DMS 273 (cell line): ENCODE data around the gene C17orf78.
"Not testable (repeated sequence)": the region's sequence is repeated elsewhere in the genome, so short reads cannot be mapped to it uniquely, and the experiment has no call there.

Source experiments
- DNase-seq: peaks from one replicate; lab custom pipeline; 2025; ENCODE audit not compliant: unreplicated experiment; lab: John Stamatoyannopoulos, UW

Gene C17orf78

DNA sequence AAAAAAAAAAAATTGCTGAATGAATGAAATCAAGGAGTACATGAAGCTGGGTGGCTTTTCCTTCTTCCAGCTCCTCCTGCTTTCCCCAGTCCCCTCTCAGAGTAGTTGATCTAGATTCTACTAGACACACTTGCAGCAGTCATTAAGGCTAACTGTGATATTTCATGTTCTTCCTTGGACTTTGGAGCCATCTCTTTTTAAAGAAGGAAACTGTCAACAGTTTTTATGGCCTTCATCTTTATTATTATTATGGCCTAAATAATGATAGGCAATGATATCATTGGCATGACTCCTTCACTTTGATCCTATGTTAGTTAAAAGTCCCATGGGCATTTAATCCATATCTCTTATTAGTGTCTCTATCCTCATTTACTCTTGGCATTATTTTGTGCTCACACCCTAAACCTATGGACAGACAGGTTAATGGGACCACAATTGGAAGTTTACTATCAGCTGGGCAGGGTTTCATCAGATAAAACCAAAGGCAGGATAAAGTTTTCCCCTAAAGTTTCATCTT lies 9.7 kb downstream of the C17orf78 start:
- no peak for DNase-seq

DNA sequence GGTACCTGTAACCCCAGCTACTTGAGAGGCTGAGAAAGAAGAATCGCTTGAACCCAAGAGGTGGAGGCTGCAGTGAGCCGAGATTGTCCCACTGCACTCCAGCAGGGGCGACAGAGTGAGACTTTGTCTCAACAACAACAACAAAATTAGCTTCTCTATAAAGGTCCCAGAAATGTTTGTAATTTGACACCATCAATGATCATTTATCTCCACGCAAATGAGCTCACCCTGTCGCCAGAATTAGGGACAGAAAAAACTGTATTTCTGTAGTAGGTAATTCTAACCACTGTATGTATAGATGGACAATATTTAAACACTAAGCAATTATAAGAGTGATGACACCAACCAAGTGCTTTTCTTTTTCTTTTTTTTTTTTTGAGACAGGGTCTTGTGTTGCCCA lies 10.7 kb downstream of the C17orf78 start:
- DNase-seq = no peak

DNA sequence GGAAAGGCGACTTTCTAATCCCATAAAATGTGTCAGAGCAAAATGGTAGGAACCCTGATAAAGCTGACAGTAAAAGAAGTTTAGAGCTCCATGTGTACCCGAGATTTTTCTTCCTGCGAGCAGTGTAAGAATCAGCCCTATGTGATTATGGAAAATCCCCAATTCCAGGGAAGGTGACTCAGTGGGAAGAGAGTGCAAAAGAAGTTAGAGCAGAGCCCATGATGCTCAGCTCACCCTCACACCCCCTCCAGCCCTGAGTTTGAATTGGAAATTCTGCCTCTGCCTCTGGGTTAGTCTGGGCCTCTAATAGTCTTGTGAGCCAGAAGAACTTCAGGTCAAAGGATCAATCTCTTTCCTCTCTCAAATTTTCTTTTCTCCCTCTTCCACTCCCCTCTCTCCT lies 12.5 kb downstream of the C17orf78 start:
- no peak for DNase-seq

DNA sequence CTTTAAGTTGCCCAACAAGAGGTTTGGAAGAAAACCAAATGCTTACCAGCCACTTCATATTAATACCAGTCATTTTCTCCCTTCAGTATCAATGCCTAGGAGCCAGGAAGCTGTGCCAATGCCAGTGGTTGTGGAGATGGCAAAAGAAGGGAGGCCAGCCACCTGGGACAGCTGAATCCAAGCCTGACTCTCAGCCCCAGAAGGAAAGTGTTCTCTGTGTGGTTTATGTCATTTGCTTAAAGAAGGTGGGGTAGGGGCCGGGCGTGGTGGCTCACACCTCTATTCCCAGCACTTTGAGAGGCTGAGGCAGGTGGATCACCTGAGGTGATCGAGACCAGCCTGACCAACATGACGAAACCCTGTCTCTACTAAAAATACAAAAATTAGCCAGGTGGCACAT lies 13.4 kb downstream of the C17orf78 start:
- DNase-seq = no peak

DNA sequence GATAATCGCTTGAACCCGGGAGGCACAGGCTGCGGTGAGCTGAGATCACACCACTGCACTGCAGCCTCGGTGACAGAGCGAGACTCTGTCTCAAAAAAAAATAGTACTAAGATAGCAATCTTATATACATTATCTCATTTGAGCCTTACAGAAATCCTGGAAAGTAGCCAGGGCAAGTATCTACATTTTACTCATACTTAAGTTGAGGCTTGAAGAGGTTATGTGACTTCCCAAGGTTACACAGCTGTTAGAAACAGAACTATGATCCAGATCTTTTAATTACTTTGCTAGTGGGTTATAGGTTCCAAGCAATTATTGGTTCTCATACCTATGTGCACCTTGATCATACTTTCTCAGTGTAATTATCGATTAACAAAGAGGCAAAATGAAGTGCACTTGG lies 15.4 kb downstream of the C17orf78 start:
- DNase-seq = no peak

DNA sequence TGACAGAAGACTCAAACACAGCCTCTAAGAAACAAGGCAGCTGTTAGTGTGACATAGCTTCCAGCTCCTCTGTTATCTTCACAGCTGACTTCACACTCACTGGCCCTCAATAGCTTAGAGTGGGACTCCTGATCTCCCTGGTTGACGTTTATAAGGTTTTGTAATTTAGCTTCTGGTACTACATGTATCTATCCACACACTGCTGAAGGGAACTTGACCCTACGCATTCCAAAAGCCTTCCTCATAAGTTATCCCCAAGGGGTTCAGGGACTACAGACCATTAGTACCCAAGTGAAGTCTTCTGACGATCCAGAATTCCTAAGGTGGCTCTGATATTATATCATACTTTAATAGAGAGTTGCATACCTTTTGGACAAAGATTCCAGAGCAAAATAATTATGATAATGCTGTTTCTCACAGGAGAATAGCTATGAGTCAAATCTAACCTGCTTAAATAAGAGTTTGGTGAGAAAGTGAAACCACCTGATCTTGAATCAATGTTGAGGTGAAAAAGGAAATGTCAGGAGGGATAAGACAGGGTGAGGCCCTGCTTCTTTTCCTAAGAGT lies 16.3 kb downstream of the C17orf78 start:
- no peak for DNase-seq

DNA sequence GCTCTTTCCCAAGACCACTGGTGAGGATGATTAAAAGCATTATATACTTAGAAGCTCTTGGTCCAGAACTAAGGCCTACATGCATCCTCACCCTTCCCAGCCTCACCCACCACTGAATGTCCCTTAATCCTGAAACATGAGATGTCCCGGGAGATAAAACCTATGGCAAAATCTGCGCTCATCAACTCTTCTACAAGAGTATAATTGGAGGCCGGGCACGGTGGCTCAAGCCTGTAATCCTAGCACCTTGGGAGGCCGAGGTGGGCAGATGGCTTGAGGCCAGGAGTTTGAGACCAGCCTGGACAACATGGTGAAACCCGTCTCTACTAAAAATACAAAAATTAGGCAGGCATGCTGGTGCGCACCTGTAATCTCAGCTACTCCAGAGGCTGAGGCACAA lies 17.6 kb downstream of the C17orf78 start:
- no peak for DNase-seq

DNA sequence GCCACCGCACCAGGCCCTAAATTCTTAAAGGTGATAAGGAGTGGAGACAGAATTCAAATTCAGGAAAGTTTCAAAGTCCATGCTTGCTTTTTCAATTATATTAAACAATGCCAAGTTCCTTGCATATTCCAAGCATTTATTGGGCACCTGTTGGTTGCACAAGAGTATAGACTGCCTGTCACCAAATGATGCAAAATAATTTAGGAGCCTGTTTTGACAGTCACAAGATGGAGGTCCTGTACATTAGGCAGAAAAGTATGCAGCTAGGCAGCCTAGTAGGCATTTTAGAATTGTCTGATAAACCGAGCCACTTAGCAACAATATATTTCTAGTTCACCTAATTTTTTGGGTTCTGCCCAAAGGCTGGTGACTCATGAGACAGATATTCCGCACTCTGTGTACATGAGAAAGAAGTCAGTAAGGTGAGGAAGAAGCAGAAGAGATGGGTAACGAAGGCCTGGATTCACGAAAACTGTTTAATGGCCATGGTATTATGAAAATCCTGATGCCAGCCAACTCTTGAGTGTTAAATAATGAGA lies 23.5 kb downstream of the C17orf78 start:
- DNase-seq = no peak

DNA sequence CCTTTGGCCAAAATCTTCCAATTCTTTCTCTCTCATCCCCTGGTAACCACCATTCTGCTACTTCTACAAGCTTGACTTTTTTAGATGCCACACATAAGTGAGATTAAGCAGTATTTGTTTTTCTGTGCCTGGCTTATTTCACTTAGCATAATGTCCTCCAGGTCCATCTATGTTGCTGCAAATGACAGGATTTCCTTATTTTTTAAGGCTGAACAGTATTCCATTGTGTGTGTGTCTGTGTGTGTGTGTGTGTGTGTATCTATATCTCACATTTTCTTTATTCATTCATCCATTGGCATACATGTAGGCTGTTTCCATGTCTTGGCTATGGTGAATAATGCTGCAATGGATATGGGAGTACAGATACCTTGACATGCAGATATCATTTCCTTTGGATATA lies 24.7 kb downstream of the C17orf78 start:
- no peak for DNase-seq

DNA sequence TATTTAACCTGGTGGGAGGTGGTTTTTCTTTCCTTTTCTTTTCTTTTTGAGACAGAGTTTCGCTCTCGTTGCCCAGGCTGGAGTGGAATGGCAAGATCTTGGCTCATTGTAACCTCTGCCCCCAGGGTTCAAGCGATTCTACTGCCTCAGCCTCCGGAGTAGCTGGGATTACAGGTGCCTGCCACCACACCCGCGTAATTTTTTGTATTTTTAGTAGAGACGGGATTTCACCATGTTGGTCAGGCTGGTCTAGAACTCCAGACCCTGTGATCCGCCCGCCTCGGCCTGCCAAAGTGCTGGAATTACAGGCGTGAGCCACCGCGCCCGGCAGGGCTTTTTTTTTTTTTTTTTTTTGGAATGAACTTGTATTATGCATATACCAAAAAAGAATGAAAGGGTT lies 29.7 kb downstream of the C17orf78 start:
- DNase-seq = peak; percentile 16

DNA sequence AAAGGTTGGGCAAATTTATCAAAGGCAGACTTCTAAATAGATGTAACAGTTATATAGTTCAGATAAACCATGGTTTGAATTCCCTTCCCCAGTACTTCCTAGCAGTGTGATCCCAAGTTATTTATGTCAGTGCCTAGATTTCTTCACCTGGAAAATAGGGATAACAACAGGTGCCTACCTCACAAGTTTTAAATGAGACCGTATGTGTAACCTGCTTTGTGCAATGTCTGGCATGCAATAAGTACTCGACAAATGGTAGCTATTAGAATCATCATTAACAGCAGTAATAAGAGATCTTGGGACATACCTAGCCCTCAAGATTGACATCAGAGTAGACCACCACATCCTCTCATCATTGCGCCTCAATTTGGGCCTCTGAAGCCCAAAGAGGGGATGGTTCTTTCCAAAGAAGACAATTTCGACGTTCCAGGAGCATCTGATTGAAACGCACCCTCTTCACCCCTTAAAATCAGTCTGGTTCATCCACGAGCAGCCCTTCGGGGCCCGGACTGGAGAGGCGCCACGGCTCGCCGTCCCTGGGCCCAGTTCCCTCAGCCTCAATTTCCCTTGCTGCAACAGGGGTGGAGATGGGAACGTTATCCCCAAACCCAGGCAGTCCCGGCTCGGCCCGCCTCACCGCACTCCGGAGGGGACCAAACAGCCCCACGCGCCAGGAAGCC lies 30.3 kb downstream of the C17orf78 start:
- peak; percentile 60 for DNase-seq

DNA sequence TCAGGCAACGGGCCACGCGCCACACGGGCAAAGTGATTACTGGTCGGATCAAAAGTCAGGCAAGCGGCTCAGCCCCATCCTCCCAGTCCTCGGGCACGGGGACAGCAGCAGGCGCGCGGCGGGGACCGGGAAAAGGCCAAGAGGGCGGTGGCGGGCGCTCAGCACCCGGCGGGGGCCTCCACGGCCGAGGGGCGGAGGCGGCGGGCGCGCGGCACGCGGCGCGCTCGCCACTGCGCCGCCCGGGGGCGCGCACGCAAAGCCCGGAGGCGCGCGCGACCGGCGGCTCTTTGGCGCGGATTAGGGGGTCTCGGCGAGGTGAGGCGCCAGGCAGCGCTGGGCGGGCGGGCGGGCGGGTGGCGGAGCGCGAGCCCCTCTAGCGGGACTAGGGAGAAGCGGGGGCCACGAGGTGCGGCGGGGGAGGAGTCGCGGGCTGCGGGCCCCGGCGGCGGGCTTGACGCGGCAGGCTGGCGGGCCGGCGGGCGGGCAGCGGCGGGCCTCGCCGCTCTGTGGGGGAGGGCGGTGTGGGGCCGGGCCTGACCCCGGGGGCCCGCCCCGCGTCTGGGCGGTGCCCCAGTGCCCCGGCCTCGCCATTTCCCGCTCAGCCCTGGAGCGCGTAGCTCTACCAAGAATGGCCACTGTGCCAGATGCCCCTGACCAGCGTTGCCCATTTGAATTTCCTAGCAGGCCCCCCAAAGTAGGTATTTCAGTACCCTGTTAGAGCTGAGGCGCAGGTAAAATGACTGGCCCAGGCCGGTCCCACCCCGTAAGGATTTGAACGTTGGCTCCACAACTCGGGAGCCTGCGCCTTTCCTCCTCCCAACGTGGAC lies 31.1 kb downstream of the C17orf78 start, which contains the start of the genes ACACA and TADA2A:
Gene ACACA, minus strand, starts transcription at position 202 of the 827 bp plus-strand sequence. CDS start 537 bp downstream, outside the sequence.
Gene TADA2A, plus strand, starts transcription at position 252 of the 827 bp plus-strand sequence. CDS start 4,480 bp downstream, outside the sequence.
- peak; percentile 96 for DNase-seq

DNA sequence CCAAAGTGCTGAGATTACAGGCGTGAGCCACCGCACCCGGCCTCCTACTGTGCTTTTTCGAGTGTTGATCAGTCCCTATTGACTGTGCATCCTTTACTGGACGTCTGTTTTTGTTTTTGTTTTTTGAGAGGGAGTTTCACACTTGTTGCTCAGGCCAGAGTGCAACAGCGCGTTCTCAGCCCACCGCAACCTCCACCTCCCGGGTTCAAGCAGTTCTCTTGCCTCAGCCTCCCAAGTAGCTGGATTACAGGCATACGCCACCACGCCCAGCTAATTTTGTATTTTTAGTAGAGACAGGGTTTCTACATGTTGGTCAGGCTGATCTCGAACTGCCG lies 32.3 kb downstream of the C17orf78 start:
- not testable (repeated sequence) for DNase-seq

DNA sequence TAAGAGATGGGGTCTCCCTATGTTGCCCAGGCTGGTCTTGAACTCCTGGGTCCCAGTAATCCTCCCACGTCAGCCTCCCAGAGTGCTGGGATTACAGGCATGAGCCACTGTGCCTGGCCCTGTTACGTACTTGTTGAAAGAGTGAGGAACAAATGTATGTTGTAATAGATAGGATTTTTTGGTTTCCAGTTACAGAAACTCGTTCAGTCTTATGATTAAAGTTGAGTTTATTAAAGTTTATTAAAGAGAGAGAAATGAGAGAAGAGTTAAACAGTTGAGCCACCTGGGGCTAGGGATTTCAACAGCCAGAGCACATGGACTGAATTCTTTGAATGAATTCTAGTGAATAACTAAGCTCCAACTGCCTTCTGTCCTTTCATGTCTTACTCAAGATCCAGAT lies 34.6 kb downstream of the C17orf78 start:
- DNase-seq = no peak

DNA sequence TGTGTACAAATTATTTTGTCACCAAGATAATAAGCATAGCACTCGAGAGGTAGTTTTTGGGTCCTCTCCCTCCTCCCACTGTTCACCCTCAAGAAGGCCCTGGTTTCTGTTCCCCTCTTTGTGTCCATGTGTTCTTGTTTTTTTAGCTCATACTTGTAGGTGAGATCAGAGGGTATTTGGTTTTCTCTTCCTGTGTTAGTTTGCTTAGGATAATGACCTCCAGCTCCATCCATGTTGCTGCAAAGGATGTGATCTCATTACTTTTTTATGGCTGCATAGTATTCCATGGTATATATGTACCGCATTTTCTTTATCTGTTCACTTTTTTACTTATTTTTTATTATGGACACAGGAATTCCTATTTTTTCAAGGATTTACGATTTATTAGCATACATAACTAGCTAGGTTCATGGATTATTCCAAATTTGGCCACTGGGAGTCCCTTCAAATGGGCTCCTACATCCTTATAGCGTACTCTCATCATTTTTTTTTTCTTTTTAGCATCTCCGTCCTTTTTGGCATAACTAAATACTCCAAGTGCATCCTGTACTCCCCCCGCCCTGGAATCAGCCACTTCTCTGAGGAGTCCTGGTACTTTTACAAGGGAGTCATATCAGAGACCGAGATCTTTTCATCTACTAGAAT lies 38.2 kb downstream of the C17orf78 start:
- peak; percentile 11 for DNase-seq

DNA sequence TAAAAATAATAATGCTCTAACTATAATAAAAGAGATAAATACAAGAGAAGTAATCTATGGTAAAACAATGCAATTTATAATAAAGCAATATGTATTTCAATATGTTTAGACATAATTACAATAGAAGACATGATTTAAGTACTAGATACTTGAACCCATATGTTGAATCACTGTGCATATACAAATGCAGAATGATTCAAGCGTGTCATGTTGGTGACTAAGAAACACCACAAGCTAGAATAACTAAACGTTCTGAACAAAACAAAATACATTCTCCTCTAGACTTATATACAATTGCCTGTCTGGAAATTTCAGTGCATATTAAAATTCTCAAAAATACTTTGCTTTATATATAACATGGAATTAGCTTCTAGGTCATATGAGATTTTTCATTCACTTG lies 42.1 kb downstream of the C17orf78 start:
- DNase-seq = no peak

DNA sequence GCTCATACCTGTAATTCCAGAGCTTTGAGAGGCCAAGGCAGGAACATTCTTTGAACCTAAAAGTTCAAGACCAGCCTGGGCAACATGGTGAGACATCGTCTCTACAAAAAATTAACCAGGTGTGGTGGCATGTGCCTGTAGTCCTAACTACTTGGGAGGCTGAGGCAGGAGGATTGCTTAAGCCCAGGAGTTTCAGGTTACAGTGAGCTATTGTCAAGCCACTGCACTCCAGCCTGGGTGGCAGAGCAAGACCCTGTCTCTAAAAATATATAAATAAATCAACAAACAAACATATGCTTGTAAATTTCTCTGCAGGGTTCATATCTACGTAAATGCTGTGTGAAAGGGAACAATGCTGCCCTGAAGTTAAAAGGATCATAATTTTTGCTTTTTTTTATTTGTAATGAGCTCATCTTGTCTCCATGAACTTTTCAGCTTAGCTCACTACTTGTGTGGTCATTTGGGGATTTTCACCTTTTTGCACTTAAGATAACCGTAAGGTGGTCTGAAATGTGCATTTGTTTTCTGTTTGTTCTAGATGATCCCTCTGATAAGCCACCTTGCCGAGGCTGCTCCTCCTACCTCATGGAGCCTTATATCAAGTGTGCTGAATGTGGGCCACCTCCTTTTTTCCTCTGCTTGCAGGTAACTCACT lies 47.3 kb downstream of the C17orf78 start:
- DNase-seq = no peak

DNA sequence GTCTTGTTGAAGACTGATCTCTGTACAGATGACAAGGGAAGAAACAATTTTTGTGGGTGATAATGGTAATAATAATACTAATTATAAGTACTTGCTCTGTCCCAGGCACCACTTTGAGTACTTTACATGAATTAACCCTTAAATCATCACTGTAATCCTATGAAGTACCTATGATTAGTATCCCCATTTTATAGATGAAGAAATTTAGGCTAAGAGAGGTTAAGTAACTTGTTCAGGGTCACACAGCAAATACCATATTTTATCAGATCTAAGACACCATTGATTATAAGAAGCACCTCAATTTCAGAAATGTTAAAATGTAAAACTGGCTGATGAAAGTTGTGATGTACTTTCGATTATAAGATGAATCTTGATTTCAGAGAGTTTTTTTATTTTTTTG lies 49.5 kb downstream of the C17orf78 start:
- DNase-seq = no peak

DNA sequence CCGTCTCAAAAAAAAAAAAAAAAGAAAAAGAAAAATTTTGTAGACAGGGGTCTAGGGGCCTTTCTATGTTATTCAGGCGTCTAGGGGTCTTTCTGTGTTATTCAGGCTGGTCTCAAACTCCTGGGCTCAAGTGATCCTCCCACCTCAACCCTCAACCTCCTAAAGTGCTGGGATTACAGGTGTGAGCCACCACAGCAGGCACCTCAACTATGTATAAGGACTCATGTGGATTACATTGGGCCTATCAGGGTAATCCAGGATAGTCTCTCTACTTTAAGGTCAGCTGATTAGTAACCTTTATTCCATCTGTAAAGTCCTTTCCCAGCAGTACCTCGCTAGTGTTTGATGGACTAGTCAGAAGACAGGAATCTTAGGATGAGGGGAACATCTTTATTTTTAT lies 53.3 kb downstream of the C17orf78 start:
- DNase-seq = no peak

DNA sequence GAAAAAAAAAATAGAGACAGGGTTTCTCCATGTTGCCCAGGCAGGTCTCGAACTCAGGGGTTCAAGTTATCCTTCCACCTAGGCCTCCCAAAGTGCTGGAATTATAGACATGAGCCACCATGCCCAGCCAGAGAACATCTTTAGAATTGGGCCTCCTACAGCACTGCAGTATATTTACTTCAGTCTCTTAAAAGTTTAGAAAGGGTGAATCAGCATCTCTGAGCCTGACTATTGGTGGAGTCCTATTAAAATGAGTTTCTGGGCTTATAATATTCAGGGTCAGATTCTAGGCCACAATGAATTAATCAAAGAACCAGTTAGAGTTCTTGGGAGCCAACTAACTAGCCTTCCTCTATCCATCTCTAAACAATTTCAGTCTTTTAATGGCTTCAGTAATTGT lies 53.7 kb downstream of the C17orf78 start:
- no peak for DNase-seq
